GM23338 (cell line): ENCODE measurements around the gene LMF2. TPM values are rescaled to one million over a fixed set of nuclear protein-coding genes. Genes with fewer than 3 reads are reported as not detected.

ENCODE experiments used
- ATAC-seq: fragments of 200-7000 bp; cut with Tn5 transposase; 3 replicates; pipeline ENCODE4 v1.9.1; 2020
- DNase-seq: peaks from one replicate; pipeline ENCODE4 v3.0.0-alpha.2; 2015; ENCODE audit warnings: low spot score
- H2AFZ ChIP-seq: fragments of 200-600 bp; sonication (generic); 2 replicates; pipeline ENCODE4 v1.8.0; 2016; ENCODE audit warnings: antibody characterized with exemption, mild to moderate bottlenecking, moderate library complexity
- H3F3A ChIP-seq: fragments of 200-600 bp; sonication (generic); replicated peaks from 2 replicates; pipeline ENCODE4 v1.8.0; 2017; ENCODE audit warnings: antibody characterized with exemption, mixed run types, low read depth
- H3K27ac ChIP-seq: fragments of 200-600 bp; sonication (generic); 2 replicates; pipeline ENCODE4 v1.6.1; 2016; ENCODE audit warnings: low read depth
- H3K27me3 ChIP-seq: fragments of 200-600 bp; sonication (generic); 2 replicates; pipeline ENCODE4 v1.8.0; 2016; ENCODE audit warnings: mild to moderate bottlenecking, mixed run types, moderate library complexity; ENCODE audit not compliant: insufficient read depth
- H3K36me3 ChIP-seq: fragments of 200-600 bp; sonication (generic); 2 replicates; pipeline ENCODE4 v1.8.0; 2016; ENCODE audit warnings: mild to moderate bottlenecking; ENCODE audit not compliant: insufficient read depth
- H3K4me1 ChIP-seq: fragments of 200-600 bp; sonication (generic); 2 replicates; pipeline ENCODE4 v1.8.0; 2016; ENCODE audit warnings: mild to moderate bottlenecking, moderate library complexity; ENCODE audit not compliant: insufficient read depth
- H3K4me2 ChIP-seq: fragments of 200-600 bp; sonication (generic); 2 replicates; pipeline ENCODE4 v1.7.1; 2017; ENCODE audit warnings: mixed run types
- H3K4me3 ChIP-seq: fragments of 200-600 bp; sonication (generic); 2 replicates; pipeline ENCODE4 v1.6.1; 2016; ENCODE audit warnings: mixed run types
- H3K79me2 ChIP-seq: fragments of 200-600 bp; sonication (generic); replicated peaks from 2 replicates; pipeline ENCODE4 v1.8.0; 2017; ENCODE audit warnings: mild to moderate bottlenecking; ENCODE audit not compliant: insufficient read depth
- H3K9me2 ChIP-seq: fragments of 200-600 bp; sonication (generic); 2 replicates; pipeline ENCODE4 v1.8.0; 2017; ENCODE audit not compliant: insufficient read depth
- H4K20me1 ChIP-seq: fragments of 200-600 bp; sonication (generic); replicated peaks from 2 replicates; pipeline ENCODE4 v1.8.0; 2017; ENCODE audit warnings: mild to moderate bottlenecking; ENCODE audit not compliant: insufficient read depth
- H3K27ac Mint-ChIP-seq: 2 replicates; pipeline ENCODE4 v1.8.0; 2020; ENCODE audit warnings: inconsistent platforms, mild to moderate bottlenecking, moderate library complexity, mixed read lengths
- H3K27me3 Mint-ChIP-seq: 3 replicates; pipeline ENCODE4 v1.8.0; 2022; ENCODE audit warnings: low read depth, mild to moderate bottlenecking, moderate library complexity, mixed read lengths, inconsistent platforms; ENCODE audit not compliant: insufficient read depth, poor library complexity
- H3K36me3 Mint-ChIP-seq: 3 replicates; pipeline ENCODE4 v1.8.0; 2021; ENCODE audit warnings: low read depth, mild to moderate bottlenecking, inconsistent platforms, moderate library complexity, mixed read lengths
- H3K4me1 Mint-ChIP-seq: 3 replicates; pipeline ENCODE4 v1.8.0; 2020; ENCODE audit warnings: mild to moderate bottlenecking, inconsistent platforms, mixed read lengths
- H3K4me3 Mint-ChIP-seq: 3 replicates; pipeline ENCODE4 v1.8.0; 2021; ENCODE audit warnings: moderate library complexity, mild to moderate bottlenecking, inconsistent platforms, mixed read lengths
- H3K9me3 Mint-ChIP-seq: 3 replicates; pipeline ENCODE4 v1.8.0; 2020; ENCODE audit warnings: moderate library complexity, mild to moderate bottlenecking, inconsistent platforms, mixed read lengths
- CREB1 ChIP-seq: fragments of 250-450 bp; sonication (Bioruptor Pico); IDR thresholded peaks from 2 replicates; pipeline ENCODE4 v1.5.0; 2020; ENCODE audit warnings: low read depth, mild to moderate bottlenecking, moderate library complexity
- CTCF ChIP-seq, 2 experiments: fragments of 200-600 bp in 1 of 2; sonication (generic) in 1 of 2; conservative IDR thresholded peaks; 2 replicates each; pipeline versions ENCODE4 v1.5.1 to v1.6.1; 2016 to 2017; ENCODE audit warnings: antibody characterized with exemption in 2 of 2, low read depth in 2 of 2, mild to moderate bottlenecking in 2 of 2, moderate library complexity in 1 of 2
- ETS1 ChIP-seq: IDR thresholded peaks from 2 replicates; pipeline ENCODE4 v1.6.1; 2016; ENCODE audit warnings: antibody characterized with exemption
- EZH2 ChIP-seq: fragments of 200-600 bp; sonication (generic); IDR thresholded peaks from one replicate; pipeline ENCODE4 v1.8.0; 2017; ENCODE audit warnings: antibody characterized with exemption, mild to moderate bottlenecking, low read depth; ENCODE audit not compliant: unreplicated experiment
- EZH2phosphoT487 ChIP-seq: fragments of 200-600 bp; sonication (generic); IDR thresholded peaks from one replicate; pipeline ENCODE4 v1.8.1; 2018; ENCODE audit warnings: antibody characterized with exemption; ENCODE audit not compliant: unreplicated experiment
- JUNB ChIP-seq: IDR thresholded peaks from one replicate; pipeline ENCODE4 v1.6.1; 2016; ENCODE audit warnings: antibody characterized with exemption; ENCODE audit not compliant: unreplicated experiment
- NANOG ChIP-seq: IDR thresholded peaks from 2 replicates; pipeline ENCODE4 v1.6.1; 2016; ENCODE audit warnings: antibody characterized with exemption, borderline replicate concordance
- POLR2AphosphoS5 ChIP-seq: IDR thresholded peaks from 2 replicates; pipeline ENCODE4 v1.6.1; 2016; ENCODE audit warnings: antibody characterized with exemption, low read depth
- REST ChIP-seq: IDR thresholded peaks from one replicate; pipeline ENCODE4 v1.6.1; 2018; ENCODE audit warnings: antibody characterized with exemption; ENCODE audit not compliant: unreplicated experiment
- STAT1 ChIP-seq: IDR thresholded peaks from one replicate; pipeline ENCODE4 v1.6.1; 2016; ENCODE audit warnings: antibody characterized with exemption; ENCODE audit not compliant: unreplicated experiment
- ZNF114 ChIP-seq: fragments of 250-450 bp; sonication (Bioruptor Pico); IDR thresholded peaks from 2 replicates; pipeline ENCODE4 v1.5.0; 2020; ENCODE audit warnings: mild to moderate bottlenecking, moderate library complexity
- ZNF331 ChIP-seq: fragments of 250-450 bp; sonication (Bioruptor Pico); IDR thresholded peaks from 2 replicates; pipeline ENCODE4 v1.5.0; 2020; ENCODE audit warnings: low read depth, mild to moderate bottlenecking, moderate library complexity
- ZNF462 ChIP-seq: fragments of 250-450 bp; sonication (Bioruptor Pico); IDR thresholded peaks from 2 replicates; pipeline ENCODE4 v1.5.0; 2020; ENCODE audit warnings: mild to moderate bottlenecking, moderate library complexity
- polyA plus RNA-seq: library from polyadenylated mRNA; unstranded; fragments of >200 nt; fragmentation: Nextera tagmentation; extraction: Ambion mirVana; gene quantifications from 2 replicates; pipeline ENCODE4 v1.2.1, GENCODE V29; 2016
- total RNA-seq: library from RNA; depleted of rRNA; stranded (reverse); fragments of >200 nt; shearing (Covaris generic); gene quantifications from 2 replicates; pipeline ENCODE4 v1.2.3, GENCODE V29; 2014

LMF2 gene
- total and polyA plus RNA-seq, 2 experiments from 2014 or later = 15.6 to 36.3 TPM

- no peaks in the 10 kb centered on the region for H3K36me3 Mint-ChIP-seq
Observed at GRCh38 chr22:50550395-50550794, 42.9 kb upstream of the LMF2 start.

More at GRCh38 chr22:50550395-50550794, 42.9 kb upstream of the LMF2 start:
- no peaks in the 10 kb centered on the region for H3F3A ChIP-seq
- DNase-seq (no peak), ATAC-seq (no peak)
- no peak overlapping the region for H3K4me2 ChIP-seq
- Mint-ChIP-seq H3K4me1 (peaks cover 4% of the 10 kb centered on the region; the same call in 2 of the 3 replicates), H3K9me3 (no peaks in the 10 kb centered on the region), H3K27ac (no peak overlapping the region), H3K27me3 (peaks cover 27% of the 10 kb centered on the region), H3K4me3 (no peak overlapping the region; the same call in 2 of the 3 replicates)
- no peaks in the 10 kb centered on the region for H3K79me2 ChIP-seq
- no peak overlapping the region for H2AFZ ChIP-seq
- no peak overlapping the region for H3K4me3 ChIP-seq
- no peak for TF ChIP-seq NANOG
- TF ChIP-seq CREB1 (CRISPR knock-in tag) = no peak
- TF ChIP-seq ZNF114 (CRISPR knock-in tag) = no peak
- TF ChIP-seq ZNF462 = no peak
- TF ChIP-seq JUNB = no peak
- TF ChIP-seq EZH2phosphoT487 = no peak
- no peak for TF ChIP-seq STAT1
- no peak for TF ChIP-seq EZH2
- no peak for TF ChIP-seq POLR2AphosphoS5
- TF ChIP-seq ZNF331 = no peak
- no peak for TF ChIP-seq ETS1
- no peak for TF ChIP-seq CTCF (conservative IDR thresholded peaks at IDR 0.05; ENCODE audit: low read depth in 2 of 2)
- TF ChIP-seq REST = no peak
- H3K36me3 ChIP-seq = no peaks in the 10 kb centered on the region
- no peaks in the 10 kb centered on the region for H4K20me1 ChIP-seq
- H3K4me1 ChIP-seq = no peaks in the 10 kb centered on the region
- no peak overlapping the region for H3K27ac ChIP-seq
- no peaks in the 10 kb centered on the region for H3K9me2 ChIP-seq
- peaks cover 20% of the 10 kb centered on the region; the same call in 1 of the 2 replicates for H3K27me3 ChIP-seq
